ENCODE measurements around the gene GCC2.

- TF ChIP-seq CTCF (IDR thresholded peaks at IDR 0.05) (no peak), POLR2A (IDR thresholded peaks at IDR 0.05) (no peak)
Observed at GRCh38 chr2:108414945-108415344, 34.1 kb upstream of the GCC2 start.
